ENCODE data around the gene NPAS2.

NPAS2 gene

DNA sequence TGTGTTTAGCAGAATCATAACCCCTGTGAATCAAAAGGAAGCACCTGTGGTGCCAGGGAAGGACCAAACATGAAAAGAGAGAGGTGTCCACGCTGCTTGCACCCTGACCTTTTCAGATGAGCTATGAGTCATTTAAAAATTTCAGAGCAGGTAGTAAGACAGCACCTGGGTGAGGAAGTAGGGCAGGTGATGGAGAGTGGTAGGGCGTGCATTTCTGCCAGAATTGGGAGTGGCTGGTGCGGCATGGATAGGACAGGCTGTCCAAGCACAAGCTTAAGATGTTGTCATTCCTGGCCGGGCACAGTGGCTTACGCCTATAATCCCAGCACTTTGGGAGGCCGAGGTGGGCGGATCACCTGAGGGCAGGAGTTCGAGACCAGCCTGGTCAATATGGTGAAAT, 36.8 kb downstream of the NPAS2 start:
- DNase-seq = no peak

DNA sequence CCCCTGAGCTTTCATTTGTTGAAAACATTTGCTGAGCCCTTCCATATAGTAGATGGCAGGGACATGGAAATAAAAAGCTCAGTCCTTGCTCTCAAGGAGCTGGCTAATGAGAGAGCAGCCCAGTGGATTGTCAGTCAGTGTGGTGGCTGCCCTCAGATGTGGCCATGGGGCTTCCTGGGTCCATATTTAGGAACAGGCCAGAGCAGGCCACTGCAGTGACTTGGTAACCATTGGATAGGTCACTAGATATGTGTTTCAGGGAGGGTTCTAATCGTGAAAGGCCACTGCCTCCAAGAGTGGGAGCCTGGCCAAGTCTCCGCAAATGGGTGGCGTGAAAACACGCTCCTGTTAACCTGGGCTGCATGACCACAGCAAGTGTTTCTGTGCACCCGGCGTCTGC, 37.4 kb downstream of the NPAS2 start:
- DNase-seq = no peak

DNA sequence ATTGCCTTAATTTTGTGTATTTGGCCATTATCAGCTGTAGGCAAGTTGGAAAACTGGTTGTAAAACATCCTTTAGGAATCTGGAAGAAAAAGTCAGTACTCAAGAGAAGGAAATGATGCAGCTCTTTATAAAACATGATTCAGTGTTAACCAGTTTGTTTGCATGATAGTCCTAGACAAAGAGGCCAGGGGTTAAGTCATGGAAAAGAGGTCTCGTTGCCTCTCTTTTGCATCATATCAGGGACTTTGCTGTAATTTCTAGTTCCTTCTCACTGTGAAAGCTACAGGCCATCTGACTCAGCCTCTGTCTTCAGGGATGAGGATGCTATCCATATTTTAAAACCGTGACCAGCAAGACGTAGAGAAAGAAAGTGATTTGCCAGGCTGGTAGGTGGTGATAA, 38.0 kb downstream of the NPAS2 start:
- no peak for DNase-seq

DNA sequence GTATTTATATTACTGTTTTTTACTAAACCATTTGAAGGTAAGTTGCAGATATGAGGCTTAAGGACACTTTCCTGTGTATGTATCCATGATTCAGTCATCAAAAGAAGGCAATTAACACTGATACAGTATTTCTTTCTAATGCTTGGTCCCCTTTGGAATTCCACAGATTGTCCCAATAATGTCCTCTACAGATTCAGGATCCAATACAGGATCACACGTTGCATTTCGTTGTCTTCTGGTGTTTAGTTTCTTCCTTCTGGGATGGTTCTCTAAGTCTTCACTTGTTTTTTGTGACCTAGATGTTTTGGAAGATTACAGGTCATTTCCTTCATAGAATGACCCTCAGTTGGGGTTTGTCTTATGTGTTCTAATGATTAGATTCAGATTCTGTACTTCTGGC, 40.0 kb downstream of the NPAS2 start:
- no peak for DNase-seq

DNA sequence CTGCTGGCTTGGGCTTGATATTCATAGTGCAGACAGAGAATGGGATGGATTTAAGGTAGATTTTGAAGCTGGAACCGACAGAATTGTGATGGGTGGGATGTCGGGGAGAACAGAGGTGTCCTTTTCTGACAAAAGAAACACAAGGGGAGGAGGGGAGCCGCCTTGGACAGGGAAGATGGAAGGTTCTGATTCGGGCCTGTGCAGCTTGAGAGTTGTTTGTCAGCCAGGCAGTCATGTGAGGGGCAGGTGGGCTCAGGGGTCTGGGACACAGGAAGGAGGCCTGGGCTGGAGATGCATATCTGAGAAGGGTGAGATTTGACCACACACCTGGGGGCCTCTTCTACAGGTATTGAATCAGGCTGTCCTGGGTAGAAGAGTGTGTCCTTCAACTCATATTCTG, 41.4 kb downstream of the NPAS2 start:
- DNase-seq = no peak

DNA sequence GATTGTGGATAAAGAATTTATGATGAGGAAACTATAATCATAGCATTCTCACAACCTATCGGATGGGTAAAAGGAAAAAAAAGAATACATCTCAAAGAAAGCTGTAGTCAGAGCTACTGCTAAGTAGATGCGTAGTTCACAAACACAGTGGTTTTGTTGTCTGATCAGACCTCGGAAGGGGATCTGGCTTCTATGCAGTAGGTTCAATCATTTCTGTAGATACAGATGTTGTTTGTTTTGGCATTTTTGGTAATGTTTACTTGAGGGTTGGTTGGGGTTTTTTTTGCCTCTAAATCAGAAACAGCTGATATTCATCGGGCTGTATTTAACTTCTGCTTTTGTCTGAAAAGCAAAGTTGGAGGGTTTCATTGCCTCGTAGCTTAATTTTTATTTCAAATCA, 42.1 kb downstream of the NPAS2 start:
- DNase-seq = no peak

DNA sequence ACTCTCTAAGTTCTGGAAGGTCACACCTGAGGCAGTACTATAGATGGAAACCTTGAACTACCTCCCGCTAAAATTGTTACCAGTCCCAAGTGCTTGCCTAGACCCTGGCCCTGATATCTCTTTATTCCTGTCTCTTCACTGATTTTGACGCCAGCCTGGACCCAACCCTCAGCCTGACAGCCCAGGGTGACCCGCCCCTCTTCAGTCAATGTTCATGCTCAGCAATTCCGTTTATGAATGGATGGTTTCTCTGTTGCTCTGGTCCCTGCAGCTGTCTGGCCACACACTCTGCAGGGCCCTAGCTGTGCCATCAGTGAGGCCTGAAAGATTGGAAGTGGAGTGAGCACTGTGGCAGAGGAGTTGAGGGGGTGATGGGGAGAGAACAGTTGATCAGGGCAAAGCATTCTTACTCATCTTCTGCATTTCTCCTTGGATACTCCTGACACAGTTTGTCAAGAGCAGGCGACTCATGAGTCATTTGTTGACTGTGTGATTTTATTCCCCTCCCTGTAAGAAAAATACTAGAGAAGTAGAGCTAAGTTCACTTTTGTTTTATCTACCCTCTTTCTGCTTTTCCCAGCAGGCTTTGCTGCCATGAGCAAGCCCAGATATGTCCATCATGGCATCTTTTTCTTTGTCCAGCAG, 46.0 kb downstream of the NPAS2 start:
- no peak for DNase-seq

DNA sequence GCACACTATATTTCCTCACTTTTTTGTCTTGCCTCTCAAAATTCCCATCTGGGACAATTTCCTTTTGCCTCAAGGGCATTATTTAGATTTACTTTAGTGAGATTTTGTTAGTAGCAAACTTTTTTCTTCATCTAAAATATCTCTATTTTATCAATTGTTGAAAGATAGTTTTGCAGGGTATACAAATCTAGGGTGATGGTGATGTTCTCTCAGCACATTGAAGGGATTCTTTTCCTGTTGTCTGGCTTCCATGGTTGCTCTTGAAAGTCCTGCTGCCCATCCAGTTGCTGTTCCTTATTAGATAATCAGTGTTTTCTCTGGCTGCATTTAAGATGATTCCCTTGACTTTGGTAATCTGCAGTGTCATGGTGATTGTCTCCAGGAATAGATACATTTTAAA, 48.1 kb downstream of the NPAS2 start:
- DNase-seq = no peak

DNA sequence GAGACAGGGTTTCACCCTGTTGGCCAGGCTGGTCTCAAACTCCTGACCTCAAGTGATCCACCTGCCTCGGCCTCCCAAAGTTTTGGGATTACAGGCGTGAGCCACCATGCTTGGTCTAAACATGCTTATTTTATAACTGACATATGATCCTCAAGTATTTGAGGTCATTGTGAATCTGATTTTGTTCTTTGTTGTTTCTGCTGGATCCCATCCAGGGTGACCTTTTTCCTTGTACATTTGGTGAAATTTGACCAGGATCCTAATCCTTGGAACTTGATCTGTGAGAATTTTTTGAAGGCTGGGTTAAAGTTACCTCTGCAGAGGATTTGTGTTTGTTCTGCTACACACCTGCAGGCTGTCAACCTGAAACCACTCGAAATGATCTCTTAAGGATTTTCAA, 49.2 kb downstream of the NPAS2 start:
- DNase-seq = no peak

DNA sequence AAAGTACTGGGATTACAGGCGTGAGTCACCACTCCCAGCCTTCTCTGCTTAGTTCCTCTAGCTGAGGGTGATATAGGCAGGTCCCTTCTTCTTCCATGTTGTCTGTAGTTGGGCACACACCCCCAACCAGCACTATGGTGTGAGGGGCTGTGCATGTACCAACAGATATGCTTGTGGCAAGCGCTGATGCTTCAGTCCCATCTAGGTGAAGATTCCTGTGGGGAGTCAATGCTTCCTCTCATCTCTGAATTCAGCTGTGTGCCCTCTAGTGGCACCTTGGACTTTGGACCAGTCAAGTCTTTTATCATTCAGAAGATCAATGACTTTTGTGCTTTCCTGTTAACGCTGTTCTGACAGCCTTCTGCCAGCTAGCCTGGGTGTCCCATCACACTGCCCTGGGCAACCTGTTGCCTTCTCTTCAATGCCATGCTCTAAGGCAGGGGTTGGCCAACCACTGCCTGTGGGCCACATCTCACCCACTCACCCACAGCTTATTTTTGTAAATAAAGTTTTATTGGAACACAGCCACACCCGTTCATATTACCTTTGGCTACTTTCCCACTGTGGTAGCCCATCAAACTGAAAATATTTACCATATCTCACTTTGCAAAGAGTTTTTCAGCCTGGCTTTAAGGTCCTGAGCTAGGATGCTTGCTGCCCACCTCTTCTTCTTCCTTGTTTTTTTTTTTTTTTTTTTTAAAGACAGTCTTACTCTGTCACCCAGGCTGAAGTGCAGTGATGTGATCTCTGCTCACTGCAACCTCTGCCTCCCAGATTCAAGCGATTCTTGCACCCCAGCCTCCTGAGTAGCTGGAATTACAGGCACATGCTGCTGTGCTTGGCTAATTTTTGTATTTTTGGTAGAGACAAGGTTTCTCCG, 51.0 kb downstream of the NPAS2 start:
- DNase-seq = no peak

DNA sequence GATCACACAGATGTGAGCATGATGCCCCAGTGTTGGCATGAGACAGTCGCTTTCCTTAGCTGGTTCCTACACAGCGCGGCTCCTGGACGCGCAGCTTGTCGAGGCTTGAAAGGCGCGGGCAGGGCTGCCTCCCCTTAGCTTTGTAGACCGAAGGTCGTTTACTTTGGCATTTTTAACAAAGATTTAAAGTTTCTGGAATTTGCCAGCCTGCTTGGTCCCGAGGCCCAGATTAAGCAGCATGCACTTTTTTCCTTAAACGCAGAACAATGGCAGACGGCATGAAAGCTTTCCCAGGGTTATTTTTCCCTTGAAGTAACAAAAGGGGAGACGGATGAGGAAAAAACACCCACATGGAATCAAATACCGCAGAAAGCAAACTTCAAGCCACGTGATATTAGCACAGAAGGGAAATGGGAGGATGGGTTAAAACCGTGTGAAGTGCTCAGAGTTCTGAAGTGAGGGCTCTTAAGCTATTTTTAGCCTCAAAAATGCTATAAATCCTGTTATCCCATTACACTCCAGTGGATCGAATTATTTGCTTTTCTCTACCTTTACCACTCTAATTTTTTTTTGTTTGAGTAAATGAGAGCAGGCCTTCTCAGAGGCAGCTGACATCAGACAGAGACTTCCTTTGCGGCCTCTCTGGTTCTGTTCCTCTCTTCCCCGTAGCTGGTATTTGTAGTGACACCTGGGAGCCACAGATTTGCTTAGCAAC, 55.7 kb downstream of the NPAS2 start:
- DNase-seq = no peak

DNA sequence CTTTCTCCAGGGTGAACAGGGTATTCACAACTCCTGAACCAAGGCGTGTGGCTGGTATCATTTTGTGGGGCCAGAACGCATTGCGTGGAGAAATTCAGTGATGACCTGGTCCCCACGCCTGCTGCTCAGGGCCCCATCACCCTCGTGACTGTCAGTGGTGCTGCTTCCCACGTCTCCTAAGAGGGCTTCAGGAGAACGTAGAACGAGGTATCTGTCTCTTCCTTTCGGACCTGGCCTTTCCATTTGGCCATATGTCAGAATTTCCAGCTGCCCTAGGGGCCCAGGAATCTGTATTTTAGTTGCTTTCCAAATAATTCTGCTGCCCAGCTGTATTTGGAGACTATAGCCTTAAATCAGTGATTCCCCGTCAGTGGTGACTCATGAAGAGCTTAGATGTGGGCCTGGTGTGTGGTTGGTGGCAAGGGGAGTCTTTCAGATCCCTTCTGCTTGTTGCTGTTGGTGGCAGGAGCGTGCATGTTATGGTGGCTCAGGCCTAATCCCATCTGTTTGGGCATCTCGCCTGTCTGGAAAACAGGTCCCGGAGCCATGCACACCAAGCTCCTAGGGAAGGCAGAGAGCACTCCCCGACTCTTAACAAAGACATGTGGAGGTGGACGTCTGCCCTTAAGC, 56.4 kb downstream of the NPAS2 start:
- no peak for DNase-seq

DNA sequence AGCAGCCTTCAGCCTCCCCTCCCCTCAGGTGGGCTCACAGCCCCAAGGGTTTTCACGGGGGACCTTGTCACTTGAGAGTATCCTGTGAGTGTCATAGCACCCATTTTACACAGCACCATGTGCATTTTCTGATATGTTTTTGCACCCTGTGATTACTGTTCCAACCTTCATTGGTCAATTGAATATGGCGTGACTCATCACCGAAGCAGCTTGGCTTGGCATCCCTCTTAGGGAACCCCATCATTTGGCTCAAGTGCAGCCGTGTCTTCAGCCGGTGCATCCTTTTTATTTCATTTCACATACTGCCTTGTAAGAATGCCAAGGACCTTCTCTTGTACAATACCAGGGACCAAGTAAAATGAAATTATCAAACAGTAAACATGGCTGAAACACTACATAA, 57.6 kb downstream of the NPAS2 start:
- DNase-seq = no peak

DNA sequence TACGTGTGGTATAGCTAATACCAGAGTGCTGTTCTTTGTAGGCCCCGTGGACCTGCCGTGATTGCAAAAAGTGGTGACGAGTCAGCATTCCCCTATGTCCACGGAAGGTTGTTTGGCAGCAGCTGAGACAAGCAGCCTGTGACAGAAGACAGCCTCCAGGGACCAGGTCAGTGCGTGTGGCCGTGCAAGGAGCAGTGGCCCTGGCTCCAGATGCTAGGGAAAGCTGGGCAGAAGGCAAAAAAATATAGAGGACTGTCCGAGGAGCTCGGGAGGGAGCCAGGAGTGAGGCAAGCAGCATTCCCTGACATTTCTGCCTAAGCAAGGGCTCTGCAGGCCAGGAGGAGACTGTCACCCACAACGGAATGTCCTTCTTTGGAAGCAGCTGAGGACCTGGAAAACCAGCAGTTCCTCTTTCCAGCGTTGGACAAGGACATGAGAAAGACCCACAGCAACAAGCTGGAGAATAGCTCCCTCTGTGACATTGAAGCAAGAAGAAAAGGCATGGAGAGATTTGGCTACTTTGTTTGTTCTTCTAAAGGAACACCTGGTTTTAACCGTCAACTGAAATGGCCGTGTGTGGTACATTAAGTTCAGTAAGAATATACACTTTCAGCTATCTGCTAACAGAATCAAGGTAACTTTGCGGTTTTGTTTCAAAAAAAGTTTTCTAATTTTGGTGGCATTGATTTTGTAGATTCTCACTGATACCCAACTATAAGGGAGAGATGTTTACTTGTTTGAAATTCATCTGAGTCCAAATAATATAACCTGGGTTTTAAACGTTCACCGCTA, 58.3 kb downstream of the NPAS2 start:
- DNase-seq = no peak

DNA sequence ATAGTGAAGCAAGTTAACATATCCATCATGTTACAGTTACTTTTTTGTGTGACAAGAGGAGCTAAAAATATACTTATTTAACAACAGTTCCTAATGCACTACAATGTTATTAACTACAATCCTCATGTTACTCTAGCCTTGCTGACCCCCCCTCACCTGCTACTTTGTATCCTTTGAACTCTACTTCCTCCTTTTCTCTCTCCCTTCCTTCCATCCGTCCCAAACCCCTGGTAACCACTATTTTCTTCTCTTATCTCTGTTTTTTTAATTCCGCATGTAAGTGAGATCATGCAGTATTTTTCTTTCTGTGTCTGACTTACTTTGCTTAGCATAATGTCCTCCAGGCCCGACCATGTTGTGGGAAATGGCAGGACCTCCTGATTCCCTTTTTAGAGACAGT, 59.4 kb downstream of the NPAS2 start:
- DNase-seq = no peak

DNA sequence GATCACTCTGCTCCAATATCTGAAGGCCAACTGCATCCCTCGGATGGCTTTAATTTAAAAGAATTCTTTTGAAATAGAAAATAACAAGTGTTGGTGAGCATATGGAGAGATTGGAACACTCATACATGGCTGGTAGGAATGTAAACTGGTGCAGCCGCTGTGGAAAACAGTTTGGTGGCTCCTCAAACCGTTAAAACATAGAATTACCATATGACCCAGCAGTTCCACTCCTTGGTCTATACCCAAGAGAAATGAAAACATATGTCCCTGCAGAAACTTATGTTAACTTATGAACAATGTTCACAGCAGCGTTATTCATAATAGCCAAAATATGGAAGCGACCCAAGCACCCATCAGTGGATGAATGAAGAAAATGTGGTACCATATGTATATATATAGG, 60.1 kb downstream of the NPAS2 start:
- no peak for DNase-seq

DNA sequence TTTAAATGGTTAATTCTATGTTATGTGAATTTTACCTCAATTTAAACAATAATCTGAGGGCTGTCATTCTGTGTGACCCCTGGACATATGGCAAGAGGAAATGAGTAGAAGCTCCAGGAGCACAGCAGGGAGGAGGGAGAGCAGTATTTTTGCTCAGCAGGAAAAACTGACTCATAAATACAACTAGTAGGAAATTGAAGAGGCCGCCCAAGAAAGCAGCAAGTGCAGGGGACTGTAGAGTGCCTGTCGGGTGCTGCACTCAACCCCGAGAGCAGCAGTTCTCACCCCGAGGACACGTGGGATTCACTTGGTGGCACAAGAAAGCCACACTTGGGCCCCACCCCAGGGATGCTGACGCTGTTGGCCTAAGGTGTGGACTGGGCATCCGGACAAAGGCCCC, 60.8 kb downstream of the NPAS2 start:
- no peak for DNase-seq

DNA sequence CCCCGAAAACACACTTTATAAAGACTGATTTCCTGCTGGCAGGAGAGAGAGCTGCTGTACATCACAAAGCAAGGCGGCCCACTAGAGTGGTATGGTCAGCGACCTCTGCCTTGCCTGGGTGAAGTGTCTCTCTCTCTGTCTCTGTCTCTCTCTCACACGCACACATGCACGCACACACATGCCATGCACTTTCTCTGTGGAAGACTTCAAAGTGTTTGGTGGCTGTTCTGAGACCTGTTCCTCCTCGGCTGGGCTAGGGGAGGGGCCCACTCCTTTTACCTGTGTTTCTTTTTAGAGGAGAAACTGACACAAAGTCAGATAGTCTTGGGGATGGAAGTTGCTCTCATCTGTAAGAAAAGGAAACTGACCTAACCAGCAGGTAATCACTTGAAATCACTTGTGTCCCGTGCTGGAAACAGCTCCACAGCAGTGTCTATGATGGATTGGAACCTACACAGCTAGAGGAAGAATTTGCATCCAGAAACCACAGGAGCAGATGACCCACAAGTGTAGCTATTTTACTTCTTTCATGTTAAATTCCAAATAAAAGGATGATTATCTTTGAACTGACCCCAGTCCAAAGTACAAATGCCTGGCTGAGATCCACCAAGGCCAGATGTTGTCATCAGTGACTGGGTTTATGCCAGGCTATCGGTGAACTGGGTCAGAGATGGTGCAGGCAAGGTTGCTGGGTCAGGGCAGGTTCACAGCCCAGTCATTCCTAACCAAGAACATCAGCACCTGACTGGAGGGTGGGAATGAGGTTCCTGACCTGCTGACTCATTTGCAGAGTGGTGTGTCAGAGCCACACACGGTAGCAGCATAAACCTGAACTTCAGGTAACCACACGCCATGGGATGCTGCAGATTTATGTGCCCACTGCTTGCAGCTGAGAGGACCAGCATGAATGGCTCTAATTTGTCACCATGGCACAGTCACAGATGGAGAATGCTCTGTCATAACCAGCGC, 63.0 kb downstream of the NPAS2 start:
- no peak for DNase-seq

DNA sequence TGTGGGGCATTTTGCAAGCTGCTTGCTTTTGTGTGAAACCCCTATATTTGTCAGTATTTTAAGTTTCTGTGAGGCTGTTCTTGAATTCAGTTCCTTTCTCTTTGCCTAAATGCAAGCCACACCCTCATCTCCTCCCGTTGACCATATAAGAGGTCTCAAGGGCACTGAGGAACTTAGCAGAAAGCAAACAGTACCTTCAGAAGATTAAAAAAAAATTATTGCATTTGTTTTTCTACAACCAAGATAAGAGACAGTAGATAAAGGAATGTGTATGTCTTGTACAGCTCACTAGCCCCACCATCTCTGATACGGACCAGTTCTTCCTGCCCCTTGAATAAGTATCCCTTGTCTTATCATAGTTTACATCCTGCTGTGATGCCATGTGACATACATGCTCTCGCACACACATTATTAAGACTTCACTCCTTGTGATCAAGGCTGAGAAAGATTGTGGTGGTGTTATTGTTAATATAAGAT, 64.2 kb downstream of the NPAS2 start:
- DNase-seq = no peak

DNA sequence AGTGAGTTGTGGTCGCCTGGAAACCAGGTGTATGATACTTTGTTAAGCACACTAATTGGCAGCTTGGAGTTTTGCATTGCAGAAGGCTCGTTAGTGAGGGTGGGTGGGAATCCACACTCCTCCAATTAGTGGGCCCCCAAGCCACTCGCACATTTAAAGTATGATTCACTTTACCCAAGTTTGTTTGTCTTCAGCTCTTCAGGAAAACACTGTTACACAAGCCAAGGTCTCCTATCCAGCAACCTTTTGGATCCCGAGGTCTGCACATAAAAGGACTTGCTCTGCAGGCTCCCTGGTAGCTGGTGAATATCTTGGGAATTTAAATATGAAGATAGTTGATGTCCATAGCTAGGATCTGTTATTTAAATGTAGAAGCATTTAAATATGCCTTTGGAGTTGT, 66.1 kb downstream of the NPAS2 start:
- no peak for DNase-seq

DNA sequence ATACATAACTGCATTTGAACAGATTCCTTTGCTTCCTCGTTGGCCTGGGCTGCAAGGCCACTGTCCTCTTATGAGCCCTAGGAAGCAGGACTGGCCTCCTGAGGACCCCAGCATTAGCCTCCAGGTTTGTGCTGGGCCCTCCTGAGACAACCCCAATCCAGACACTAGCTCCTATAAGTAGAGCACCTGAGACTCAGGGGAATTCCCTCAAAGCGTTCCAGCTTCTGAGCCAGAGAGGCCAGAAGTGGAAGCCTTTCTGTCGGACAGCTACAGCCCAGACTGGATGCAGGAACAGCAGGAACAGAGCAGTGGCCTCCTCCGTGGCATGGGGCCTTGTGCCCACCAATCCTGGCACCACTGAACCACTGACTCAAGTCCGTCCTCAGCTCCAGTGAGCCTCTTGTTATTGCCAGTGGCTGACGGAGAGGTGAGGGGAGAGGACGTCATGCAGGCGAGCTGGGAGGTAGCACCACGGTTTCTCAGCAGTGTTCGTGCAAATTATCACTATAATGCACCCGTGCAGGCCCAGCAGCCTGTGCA, 67.2 kb downstream of the NPAS2 start:
- no peak for DNase-seq
